HG02759 (cell line): ENCODE data around the gene UBE2D1.

Experiments used
- ATAC-seq: cut with Tn5 transposase; IDR thresholded peaks from one replicate; pipeline ENCODE4 v1.9.1; 2021; ENCODE audit warnings: mild to moderate bottlenecking, moderate library complexity; ENCODE audit not compliant: unreplicated experiment

The UBE2D1 gene

DNA sequence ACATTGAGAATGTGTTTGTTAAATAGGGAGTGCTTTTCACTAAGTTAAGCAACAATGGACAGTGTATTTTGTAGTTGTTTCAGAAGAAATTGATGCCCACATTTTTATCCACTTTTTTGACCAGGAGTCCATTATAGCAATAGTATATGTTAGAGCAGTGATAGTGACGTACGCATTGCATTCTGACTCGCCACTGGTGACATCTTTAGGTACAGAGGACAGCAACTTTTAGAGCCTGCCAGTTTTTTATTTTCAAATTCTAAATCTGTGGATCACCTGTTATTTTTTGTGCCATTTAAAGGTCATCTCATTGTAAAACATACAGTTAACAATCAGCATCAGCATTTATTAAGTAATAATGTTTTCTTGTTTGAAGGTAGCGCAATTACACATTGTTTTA is 1.4 kb downstream of the UBE2D1 start:
- ATAC-seq, result no peak

- ATAC-seq, result no peak
Observed at GRCh38 chr10:58341422-58341821, 6.6 kb downstream of the UBE2D1 start.

DNA sequence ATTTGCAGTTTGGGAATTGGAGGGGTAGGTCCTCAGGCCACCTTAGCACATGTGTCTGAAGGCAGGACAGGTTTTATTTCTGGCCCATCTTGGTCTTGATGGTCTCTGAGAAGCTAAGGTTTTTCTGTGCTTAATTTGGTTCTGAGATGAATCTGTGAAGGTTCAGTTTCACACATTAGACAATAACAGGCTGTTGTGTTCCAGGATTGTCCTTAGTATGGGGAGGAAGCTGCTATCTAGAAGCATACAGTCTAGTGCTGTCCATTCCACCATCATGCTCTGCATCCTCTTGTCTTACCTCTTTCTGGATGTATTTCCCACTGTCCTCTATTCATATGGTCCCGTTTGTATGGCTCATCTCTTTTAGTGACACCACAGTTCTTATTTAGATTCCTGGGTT is 7.1 kb downstream of the UBE2D1 start:
- no peak for ATAC-seq

- ATAC-seq, result no peak
Observed at GRCh38 chr10:58347967-58348366, 13.2 kb downstream of the UBE2D1 start.

DNA sequence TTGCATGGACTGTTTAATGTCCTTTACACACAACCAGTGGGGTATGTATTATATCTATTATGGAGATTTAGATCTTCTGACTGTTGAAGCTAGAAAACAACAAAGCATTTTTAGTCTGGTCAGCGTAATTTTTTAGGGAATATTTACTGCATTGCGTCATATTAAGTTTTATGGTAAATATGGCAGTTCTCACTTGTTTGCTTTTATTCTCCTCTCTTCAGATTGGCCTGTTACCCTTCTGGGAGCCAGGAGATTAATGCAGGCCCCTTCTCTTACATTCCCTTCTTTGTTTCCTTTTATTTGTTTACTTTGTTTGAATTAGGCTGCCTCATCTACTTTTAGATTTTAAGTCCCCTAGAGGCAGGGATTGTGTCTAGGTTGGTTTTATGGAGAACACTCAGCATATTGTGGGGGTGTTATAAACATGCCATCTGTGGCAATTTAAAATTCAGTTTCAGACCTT is 13.8 kb downstream of the UBE2D1 start:
- no peak for ATAC-seq

GRCh38 chr10:58350023-58350422 is 15.2 kb downstream of the UBE2D1 start:
- no peak for ATAC-seq

GRCh38 chr10:58350619-58351323 is 16.0 kb downstream of the UBE2D1 start:
- no peak for ATAC-seq

DNA sequence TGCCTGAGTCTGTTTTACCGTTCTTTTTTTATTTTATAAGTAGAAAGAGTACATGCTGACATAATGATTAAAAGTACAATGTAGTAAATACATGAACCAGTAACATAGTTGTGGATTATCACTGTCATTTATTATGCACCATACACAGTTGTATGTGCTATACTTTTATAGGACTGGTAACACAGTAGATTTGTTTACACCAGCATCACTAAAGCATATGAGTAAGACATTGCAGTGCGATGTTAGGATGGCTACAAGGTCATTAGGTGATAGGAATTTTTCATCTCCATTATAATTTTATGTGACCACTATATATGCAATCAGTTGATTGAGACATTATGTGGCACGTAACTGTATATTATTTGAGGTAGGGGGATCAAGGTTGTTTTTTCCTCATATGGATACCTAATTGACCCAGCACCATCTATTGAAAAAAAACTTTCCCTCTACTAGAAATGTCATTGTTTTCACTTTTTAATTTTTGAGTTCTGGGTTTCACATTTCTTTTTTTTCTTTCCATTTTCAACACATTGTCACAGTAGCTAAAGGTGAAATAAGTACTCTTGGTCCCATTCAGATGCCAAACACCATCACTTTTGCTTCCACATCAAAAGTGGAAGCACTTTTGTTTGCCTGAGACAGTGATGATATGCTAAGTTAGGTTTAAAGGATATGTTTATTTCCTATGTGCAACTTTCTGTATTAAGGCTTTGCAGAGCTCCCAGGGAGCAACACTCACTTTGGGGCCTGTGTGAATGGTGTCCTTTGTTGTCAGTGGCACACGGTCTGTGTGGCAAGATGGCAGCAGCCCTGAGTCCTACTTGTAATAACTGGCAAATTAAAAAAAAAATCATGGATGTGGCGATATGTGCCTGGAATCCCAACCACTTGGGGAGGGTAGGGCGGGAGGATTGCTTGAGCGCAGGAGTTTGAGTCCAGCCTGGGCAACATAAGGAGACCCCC is 17.1 kb downstream of the UBE2D1 start:
- ATAC-seq, result no peak

DNA sequence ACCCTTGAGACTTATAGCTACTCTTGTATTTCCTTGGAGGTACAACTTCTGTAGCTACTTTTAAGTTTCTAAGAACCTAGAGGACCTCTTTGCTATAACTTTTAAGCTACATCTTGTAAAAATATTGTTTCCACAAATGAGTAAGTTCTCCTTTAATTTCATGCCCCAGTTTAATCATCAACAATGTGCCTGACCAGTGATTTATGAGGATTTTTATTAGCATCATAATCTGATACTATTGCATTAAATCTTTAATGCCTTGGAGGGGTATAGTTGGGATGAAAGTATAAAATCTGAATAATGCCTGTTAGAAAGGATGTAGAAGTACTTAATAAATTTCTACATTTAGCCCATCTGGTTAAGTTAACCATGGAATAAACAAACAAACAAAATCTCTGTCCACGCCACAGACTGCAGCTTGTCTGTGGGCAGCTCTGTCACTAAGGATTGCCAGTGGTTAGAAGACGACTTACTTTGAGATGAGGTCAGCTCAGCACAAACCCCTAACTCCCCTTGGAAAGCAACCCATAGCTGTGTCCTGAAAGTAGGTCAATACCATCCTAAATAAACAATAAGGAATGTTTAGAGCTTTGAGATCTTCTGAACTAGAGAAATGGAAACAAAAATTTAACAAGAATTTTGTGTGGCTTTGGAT is 18.3 kb downstream of the UBE2D1 start:
- ATAC-seq, result no peak

DNA sequence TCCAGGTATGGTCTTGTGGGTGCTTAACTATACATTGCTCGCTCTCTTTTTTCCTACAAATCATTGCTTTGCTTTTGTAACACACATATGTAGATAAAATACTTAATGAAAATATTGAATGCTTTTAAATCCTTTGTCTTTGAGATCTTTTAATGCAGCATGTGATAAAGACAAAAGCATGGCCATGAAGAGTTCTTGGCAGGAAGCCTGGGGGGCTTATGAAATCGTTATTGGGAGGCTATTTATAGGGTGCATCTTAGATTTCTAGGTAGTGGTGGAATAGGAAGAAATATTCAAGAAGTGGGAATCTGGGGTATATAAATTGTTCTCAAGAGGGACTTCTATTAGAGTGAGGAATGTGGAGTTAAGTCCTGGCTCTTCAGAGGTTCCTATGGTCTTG is 21.9 kb downstream of the UBE2D1 start:
- ATAC-seq, result no peak

GRCh38 chr10:58358314-58358933 is 23.6 kb downstream of the UBE2D1 start:
- no peak for ATAC-seq

DNA sequence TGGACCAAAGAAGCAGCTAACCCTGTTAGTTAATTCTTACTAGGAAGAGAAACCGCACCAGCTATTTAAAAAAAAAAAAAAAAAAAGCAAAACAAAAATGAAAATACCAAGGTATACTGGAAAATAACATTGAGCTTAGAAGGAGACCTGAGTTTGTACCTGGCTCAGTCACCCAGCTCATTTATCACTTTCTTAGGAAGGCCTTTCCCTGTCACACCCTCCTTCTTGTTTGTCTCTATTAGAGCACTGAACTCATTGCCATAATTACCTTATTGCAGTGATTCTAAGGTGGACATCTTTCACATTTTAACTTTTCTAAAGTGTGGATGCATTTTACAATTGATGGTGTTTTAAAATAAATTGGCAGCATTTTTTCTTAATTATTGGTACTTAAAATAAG is 24.1 kb downstream of the UBE2D1 start:
- no peak for ATAC-seq

DNA sequence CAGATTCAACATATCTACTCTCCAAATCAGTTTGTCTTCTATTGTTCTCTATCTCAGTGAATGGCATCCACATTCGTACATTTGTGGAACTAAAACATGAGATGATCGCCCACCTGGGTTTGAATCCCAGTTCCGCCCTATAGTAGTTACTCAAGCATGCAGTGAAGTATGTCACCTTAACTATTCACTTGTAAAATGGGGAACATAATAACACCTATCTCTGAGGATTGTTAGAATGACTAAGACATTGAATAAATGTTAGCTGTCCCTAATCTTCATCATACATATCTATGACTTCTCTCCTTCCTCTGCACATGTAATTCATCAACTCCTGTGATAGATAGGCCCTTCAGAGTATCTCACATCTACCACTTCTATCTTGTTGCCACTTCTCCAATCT is 24.7 kb downstream of the UBE2D1 start:
- no peak for ATAC-seq

DNA sequence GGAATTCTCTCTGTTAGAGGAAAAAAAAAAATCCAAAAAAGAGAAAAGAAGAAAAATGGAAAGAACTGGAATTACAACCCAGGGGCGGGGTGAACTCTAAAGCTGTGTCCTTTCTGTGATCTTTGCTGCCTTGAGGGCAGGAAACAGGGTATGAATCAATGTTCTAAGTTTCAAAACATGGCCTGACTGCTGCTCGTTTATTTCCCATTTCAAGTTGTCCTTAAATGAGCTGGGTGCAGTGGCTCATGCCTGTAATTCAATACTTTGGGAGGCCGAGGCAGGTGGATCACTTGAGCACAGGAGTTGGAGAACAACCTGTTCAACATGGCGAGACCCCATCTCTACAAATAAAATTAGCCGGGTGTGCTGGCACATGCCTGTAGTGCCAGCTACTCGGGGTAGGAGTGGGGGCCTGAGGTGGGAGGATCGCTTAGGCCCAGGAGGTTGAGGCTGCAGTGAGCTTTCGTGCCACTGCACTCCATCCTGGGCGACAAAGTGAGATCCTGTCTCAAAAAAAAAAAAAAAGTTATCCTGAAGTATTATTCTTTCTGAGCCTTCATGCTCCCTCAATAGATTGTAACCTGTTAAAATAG is 25.7 kb downstream of the UBE2D1 start:
- ATAC-seq, result no peak

DNA sequence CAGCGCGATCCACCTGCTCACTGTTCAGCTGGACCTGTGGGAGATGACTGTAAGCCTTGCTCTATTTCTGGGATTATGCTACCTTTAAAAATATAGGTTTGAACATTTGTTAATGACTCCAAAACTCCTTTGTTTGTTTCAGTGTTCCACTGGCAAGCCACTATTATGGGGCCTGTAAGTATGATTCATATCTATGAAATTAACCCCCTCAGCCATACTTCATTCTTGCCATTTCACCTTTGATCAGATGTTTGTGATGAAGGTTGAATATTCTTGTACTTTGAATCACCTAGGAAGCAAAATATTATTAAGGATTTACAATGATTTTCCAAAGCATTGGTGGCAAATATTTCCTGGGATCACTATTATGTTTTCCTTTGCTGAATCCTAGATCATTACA is 26.5 kb downstream of the UBE2D1 start:
- no peak for ATAC-seq

- no peak for ATAC-seq
Observed at GRCh38 chr10:58362027-58362789, 27.4 kb downstream of the UBE2D1 start.

- ATAC-seq, result no peak
Observed at GRCh38 chr10:58367069-58367468, 32.3 kb downstream of the UBE2D1 start.

DNA sequence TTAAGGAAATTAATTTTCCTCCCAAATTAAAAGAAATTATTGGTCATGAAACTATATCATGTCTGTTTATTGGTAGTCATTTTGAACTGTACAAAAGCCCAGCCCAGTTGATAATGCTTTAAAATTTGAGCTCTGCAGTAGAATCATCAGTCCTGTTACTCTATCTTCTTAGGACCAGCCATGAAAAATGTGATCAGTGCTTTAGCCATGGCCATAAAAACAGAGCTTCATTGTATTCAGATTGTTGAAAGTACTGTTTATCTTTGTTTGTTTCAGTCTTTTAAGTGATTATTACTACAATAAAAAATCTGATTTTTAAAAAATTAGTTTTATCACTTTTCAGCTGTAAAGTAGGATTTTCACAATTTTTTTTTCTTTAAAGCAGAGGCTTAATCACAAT is 36.7 kb downstream of the UBE2D1 start:
- ATAC-seq, result no peak

- peak; percentile 90 for ATAC-seq
Observed at GRCh38 chr10:58372607-58373441, 38.0 kb downstream of the UBE2D1 start.
